ENCODE data around the gene SPANXN5.
"Not testable (repeated sequence)": the region's sequence is repeated elsewhere in the genome, so short reads cannot be mapped to it uniquely, and the experiment has no call there.

Gene SPANXN5, protein sequence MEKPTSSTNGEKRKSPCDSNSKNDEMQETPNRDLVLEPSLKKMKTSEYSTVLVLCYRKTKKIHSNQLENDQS

DNA sequence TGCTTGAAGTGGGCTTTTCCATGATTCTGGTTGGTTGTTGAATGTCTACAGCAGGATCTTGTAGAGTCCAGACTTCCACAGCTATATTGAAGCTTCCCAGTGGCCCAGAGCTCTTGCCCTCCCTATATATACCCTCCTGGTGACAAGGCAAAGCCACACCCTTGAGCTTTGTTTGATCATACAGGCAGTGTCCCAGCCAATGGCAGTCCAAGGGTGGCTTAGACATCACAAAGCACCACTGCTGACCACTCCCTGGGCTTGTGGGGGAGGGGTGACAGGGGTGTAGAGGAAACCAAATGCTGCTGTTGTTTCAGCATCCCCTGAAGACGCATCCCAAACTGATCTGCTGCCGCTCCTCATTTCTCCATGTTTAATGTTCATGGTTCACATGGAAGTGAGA is at the start of gene SPANXN5:
Gene SPANXN5, minus strand, starts transcription at position 101 of the 400 bp plus-strand sequence. Its CDS starts 79 bp downstream, at position 22.
- DNase-seq (ENCODE audit: low read depth in 2 of 3, low spot score in 1 of 3): not testable (repeated sequence)

DNA sequence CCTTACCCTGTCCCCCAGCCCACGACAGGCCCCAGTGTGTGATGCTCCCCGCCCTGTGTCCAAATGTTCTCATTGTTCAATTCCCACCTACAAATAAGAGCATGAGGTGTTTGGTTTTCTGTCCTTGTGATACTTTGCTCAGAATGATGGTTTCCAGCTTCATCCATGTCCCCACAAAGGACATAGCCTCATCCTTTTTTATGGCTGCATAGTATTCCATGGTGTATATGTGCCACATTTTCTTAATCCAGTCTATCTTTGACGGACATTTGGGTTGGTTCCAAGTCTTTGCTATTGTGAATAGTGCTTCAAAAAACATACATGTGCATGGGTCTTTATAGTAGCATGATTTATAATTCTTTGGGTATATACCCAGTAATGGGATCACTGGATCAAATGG is 46.4 kb upstream of the SPANXN5 start:
- not testable (repeated sequence) for DNase-seq (ENCODE audit: low read depth in 2 of 3, low spot score in 1 of 3)

DNA sequence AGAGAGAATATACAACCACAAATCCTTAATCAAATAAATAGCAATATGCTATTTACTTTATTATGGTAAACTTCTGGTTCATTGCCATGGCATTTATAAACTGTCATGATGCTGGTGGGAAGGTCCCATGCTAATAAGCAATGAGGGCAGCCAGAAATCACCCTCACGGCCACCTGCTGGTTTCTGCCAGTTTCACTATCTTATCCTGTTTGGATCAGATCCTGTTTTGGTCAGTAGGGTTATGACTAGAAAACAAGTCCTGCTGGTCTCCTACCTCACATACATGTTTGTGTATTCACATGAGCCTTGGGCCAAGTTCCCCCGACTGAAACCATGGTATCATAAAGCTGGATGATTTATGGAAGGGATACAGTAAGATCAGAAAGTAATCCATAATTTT is 41.9 kb upstream of the SPANXN5 start:
- DNase-seq (ENCODE audit: low read depth in 2 of 3, low spot score in 1 of 3): no peak

DNA sequence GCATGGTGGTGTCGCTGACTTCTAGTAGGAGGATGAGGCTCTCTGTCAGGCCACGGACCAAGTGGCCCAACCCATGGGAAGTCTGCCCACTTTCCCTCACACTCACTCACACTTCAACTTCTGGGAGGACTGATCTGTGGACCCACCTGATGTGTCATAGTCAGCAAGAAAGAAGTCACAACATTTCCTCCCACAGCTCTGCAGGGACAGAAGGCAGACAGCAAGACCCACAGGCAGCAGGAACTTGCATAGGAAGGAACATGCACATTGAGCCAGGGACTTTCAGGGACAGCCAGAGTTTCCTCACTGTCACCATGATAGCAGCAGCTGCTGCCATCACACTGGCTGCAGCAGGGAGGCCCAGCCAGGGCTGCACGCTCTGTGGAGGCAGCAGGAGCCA is 33.3 kb upstream of the SPANXN5 start:
- no peak for DNase-seq (ENCODE audit: low read depth in 2 of 3, low spot score in 1 of 3)

DNA sequence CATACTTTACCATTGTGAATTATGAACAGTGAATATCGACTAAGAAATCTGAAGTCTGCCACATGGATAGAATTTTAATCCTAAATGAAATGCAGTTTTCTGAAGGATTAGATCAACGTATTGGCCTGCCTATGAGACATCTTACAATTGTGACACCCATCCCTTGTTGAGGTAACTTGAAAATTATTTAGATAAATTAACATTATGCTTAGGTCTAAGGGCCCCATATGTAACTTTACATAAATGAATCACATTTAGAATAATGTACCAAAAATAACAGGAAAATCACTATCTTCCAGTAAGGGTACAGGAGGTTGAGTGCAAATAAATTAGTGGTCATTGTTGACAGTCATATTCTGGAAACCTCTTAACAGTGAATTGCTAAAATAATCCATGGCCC is 27.4 kb upstream of the SPANXN5 start:
- DNase-seq (ENCODE audit: low read depth in 2 of 3, low spot score in 1 of 3): no peak

DNA sequence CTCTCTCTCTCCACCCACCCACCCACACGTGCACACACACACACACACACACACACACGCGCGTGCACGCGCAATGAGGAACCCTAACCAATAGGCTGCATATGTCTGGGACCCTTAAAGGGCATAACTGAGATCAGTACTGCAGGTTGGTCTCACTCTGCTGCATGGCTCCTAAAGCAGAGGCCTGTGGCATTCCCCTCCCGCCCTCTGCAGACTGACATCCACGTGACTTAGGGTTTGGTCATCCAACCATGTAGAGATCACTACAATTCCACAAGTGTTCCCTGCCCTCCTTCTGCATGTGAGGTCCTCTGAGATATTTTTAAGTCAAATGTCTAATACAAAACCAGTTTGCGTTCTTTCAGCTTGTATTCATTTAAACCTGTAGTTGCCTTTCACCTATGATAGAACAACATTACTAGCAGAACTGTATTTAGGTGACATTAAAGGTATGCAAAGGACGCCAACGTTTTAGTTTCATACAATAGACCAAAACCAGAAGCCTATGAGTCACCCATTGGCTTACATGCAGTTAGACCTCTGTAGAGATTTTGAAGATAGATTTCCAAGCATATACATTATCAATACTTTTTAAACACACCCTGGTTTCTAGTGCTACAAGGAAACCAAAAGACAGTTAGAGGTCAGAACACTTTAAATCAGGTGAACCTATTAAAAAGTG is 24.0 kb upstream of the SPANXN5 start:
- DNase-seq (ENCODE audit: low read depth in 2 of 3, low spot score in 1 of 3): no peak

GRCh38 chrX:52819788-52820187 is 22.6 kb upstream of the SPANXN5 start:
- DNase-seq (ENCODE audit: low read depth in 2 of 3, low spot score in 1 of 3): no peak

GRCh38 chrX:52811065-52811625 is 13.9 kb upstream of the SPANXN5 start, which contains the start of gene XAGE5:
Gene XAGE5, plus strand, starts transcription at chrX:52811287. Its CDS starts 1,280 bp downstream, at chrX:52812567.
- DNase-seq (ENCODE audit: low read depth in 2 of 3, low spot score in 1 of 3): no peak

DNA sequence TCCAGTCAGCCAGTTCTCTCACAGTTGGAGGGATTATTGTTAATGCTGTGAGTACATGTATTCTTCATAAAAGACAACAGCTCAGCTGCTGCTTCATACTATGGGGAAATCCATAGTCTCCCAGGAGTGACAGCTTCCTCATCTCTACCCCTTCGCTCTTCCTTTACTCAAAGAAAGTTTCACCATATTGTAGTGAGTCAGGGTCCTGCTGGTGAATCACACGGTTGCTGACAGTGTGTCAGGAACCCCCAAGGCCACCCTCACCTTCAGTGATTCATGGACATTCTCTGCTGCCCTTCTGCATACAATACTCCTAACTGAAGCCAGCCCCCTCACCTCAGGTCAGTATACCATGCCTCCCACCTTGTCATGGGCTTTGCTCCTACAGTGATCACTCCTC is 7.6 kb upstream of the SPANXN5 start:
- DNase-seq (ENCODE audit: low read depth in 2 of 3, low spot score in 1 of 3): not testable (repeated sequence)

- DNase-seq (ENCODE audit: low read depth in 2 of 3, low spot score in 1 of 3): not testable (repeated sequence)
Measured at GRCh38 chrX:52773504-52773903, 23.7 kb downstream of the SPANXN5 start.

DNA sequence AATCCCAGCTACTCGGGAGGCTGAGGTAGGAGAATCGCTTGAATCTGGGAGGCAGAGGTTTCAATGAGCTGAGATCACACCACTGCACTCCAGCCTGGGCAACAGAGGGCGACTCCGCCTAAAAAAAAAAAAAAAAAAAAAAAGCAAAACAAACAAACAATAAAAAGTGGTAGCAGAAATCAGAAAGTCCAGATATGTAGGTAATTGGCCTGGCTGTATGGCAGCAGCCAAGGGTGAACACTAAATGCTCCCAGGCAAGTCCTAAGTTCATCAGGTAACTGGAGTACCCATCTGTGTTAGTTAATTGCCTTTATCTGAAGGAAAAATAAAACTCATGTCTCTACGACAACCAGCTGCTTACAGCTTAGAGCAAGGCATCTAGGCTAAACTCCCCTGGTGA is 31.2 kb downstream of the SPANXN5 start:
- DNase-seq (ENCODE audit: low read depth in 2 of 3, low spot score in 1 of 3): not testable (repeated sequence)

DNA sequence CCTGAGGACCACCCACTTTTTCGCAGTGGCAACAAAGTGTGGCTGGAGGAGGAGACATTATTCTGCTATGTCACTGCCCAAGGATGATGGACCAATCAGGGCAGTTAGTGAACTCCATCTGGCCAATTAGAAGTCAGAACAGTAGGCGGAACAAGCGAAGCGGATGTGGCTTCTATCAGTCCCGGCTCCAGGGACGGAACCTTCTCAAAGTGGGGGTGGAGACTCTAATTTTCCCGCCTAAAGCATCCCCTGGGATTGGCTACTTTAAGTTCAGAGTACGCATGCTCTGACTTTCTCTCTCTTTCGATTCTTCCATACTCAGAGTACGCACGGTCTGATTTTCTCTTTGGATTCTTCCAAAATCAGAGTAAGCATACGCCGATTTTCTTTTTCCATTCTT is 46.3 kb downstream of the SPANXN5 start, which contains the start of gene SSX2B:
Gene SSX2B, plus strand, starts transcription at position 301 of the 400 bp plus-strand sequence. CDS start 1,429 bp downstream, outside the sequence.
- DNase-seq (ENCODE audit: low read depth in 2 of 3, low spot score in 1 of 3): not testable (repeated sequence)

Data from stimulated activated CD4-positive, alpha-beta T cell treated with anti-CD3 and anti-CD28 coated beads, Interleukin-12 subunit alpha, Interleukin-12 subunit beta, amount 100 ng/mL, for 48 hours (primary cell).